Activated T-helper 2 cell treated with anti-CD3 and anti-CD28 coated beads, Interferon-gamma antibody, Interleukin-2, Interleukin-4, amounts not matched to agents 10 μg/mL and 5 μg/mL and 100 μg/mL, durations not matched to agents 14 hours and 24 hours and 36 hours (primary cell): ENCODE data around the gene GMPR2. TPM values are rescaled to one million over a fixed set of nuclear protein-coding genes. Genes with fewer than 3 reads are reported as not detected.

Experiments
- DNase-seq: peaks from one replicate; pipeline ENCODE4 v3.0.0; 2021; ENCODE audit warnings: low spot score
- H3K27ac Mint-ChIP-seq: one replicate; pipeline ENCODE4 v1.8.0; 2021; ENCODE audit warnings: mixed read lengths
- H3K27me3 Mint-ChIP-seq: one replicate; pipeline ENCODE4 v1.8.0; 2021; ENCODE audit warnings: low read depth, mixed read lengths
- H3K36me3 Mint-ChIP-seq: one replicate; pipeline ENCODE4 v1.8.0; 2021; ENCODE audit warnings: low read depth, mixed read lengths
- H3K4me1 Mint-ChIP-seq: one replicate; pipeline ENCODE4 v1.8.0; 2021; ENCODE audit warnings: low read depth, mixed read lengths
- H3K4me3 Mint-ChIP-seq: one replicate; pipeline ENCODE4 v1.8.0; 2021; ENCODE audit warnings: low read depth, mild to moderate bottlenecking, moderate library complexity, mixed read lengths
- H3K9me3 Mint-ChIP-seq: one replicate; pipeline ENCODE4 v1.8.0; 2021; ENCODE audit warnings: mixed read lengths
- intact Hi-C: fragments of 100-400 bp; cut with micrococcal nuclease; formaldehyde crosslinking; loops from one replicate; pipeline ENCODE4 v1.15.1; 2023
- total RNA-seq: library from RNA; stranded (reverse); gene quantifications from 2 replicates; pipeline ENCODE4 v1.2.3, GENCODE V29; 2022

The GMPR2 gene
- total RNA-seq, 1 donor from 2014 or later = 43.8 TPM

- intact Hi-C loops = no loop called here
- H3K9me3 Mint-ChIP-seq = no peaks in the 10 kb centered on the region
- no peak overlapping the region for H3K4me3 Mint-ChIP-seq
- peaks cover 34% of the 10 kb centered on the region for H3K4me1 Mint-ChIP-seq
- H3K36me3 Mint-ChIP-seq = peaks cover 12% of the 10 kb centered on the region
- no peak for DNase-seq
- H3K27ac Mint-ChIP-seq = no peak overlapping the region
- H3K27me3 Mint-ChIP-seq = no peaks in the 10 kb centered on the region
These were observed 19.8 kb downstream of the GMPR2 start for GRCh38 chr14:24252289-24253124.

GRCh38 chr14:24253936-24254335, 21.2 kb downstream of the GMPR2 start:
- no peak overlapping the region for H3K27ac Mint-ChIP-seq
- intact Hi-C loops = no loop called here
- no peak overlapping the region for H3K4me3 Mint-ChIP-seq
- no peak for DNase-seq
- H3K36me3 Mint-ChIP-seq = peaks cover 12% of the 10 kb centered on the region
- H3K9me3 Mint-ChIP-seq = no peaks in the 10 kb centered on the region
- H3K27me3 Mint-ChIP-seq = no peaks in the 10 kb centered on the region
- peaks cover 24% of the 10 kb centered on the region for H3K4me1 Mint-ChIP-seq

- peaks cover 10% of the 10 kb centered on the region for H3K36me3 Mint-ChIP-seq
- no peaks in the 10 kb centered on the region for H3K27me3 Mint-ChIP-seq
- intact Hi-C loops = no loop called here
- H3K27ac Mint-ChIP-seq = no peak overlapping the region
- H3K4me1 Mint-ChIP-seq = peaks cover 18% of the 10 kb centered on the region
- no peaks in the 10 kb centered on the region for H3K9me3 Mint-ChIP-seq
- no peak for DNase-seq
- H3K4me3 Mint-ChIP-seq = no peak overlapping the region
These were observed 22.1 kb downstream of the GMPR2 start for GRCh38 chr14:24254630-24255392.

GRCh38 chr14:24255438-24255837, 22.7 kb downstream of the GMPR2 start:
- intact Hi-C loops = no loop called here
- DNase-seq = no peak
- Mint-ChIP-seq H3K27ac (no peak overlapping the region), H3K9me3 (no peaks in the 10 kb centered on the region), H3K36me3 (peaks cover 10% of the 10 kb centered on the region), H3K4me1 (peaks cover 12% of the 10 kb centered on the region), H3K4me3 (no peak overlapping the region), H3K27me3 (no peaks in the 10 kb centered on the region)

- no peak overlapping the region for H3K4me3 Mint-ChIP-seq
- no peaks in the 10 kb centered on the region for H3K9me3 Mint-ChIP-seq
- no peak overlapping the region for H3K27ac Mint-ChIP-seq
- intact Hi-C loops = no loop called here
- DNase-seq = no peak
- peaks cover 5% of the 10 kb centered on the region for H3K4me1 Mint-ChIP-seq
- no peaks in the 10 kb centered on the region for H3K27me3 Mint-ChIP-seq
- H3K36me3 Mint-ChIP-seq = peaks cover 10% of the 10 kb centered on the region
These were observed 23.4 kb downstream of the GMPR2 start for GRCh38 chr14:24255931-24256711.

- no peaks in the 10 kb centered on the region for H3K9me3 Mint-ChIP-seq
- intact Hi-C loops = no loop called here
- H3K36me3 Mint-ChIP-seq = peaks cover 10% of the 10 kb centered on the region
- no peaks in the 10 kb centered on the region for H3K27me3 Mint-ChIP-seq
- no peaks in the 10 kb centered on the region for H3K4me1 Mint-ChIP-seq
- no peak overlapping the region for H3K27ac Mint-ChIP-seq
- no peak overlapping the region for H3K4me3 Mint-ChIP-seq
- no peak for DNase-seq
These were observed 24.2 kb downstream of the GMPR2 start for GRCh38 chr14:24256960-24257359.

GRCh38 chr14:24258119-24258518, 25.4 kb downstream of the GMPR2 start:
- peaks cover 10% of the 10 kb centered on the region for H3K36me3 Mint-ChIP-seq
- no peak overlapping the region for H3K27ac Mint-ChIP-seq
- intact Hi-C loops = no loop called here
- no peaks in the 10 kb centered on the region for H3K4me1 Mint-ChIP-seq
- no peak for DNase-seq
- H3K4me3 Mint-ChIP-seq = no peak overlapping the region
- H3K27me3 Mint-ChIP-seq = no peaks in the 10 kb centered on the region
- no peaks in the 10 kb centered on the region for H3K9me3 Mint-ChIP-seq

GRCh38 chr14:24258548-24259265, 26.0 kb downstream of the GMPR2 start:
- intact Hi-C loops = no loop called here
- Mint-ChIP-seq H3K4me1 (no peaks in the 10 kb centered on the region), H3K9me3 (no peaks in the 10 kb centered on the region), H3K27ac (no peak overlapping the region), H3K36me3 (peaks cover 9% of the 10 kb centered on the region), H3K4me3 (no peak overlapping the region), H3K27me3 (no peaks in the 10 kb centered on the region)
- DNase-seq = no peak

GRCh38 chr14:24259282-24260025, 26.7 kb downstream of the GMPR2 start:
- Mint-ChIP-seq H3K27ac (no peak overlapping the region), H3K9me3 (no peaks in the 10 kb centered on the region), H3K4me3 (no peak overlapping the region), H3K4me1 (no peaks in the 10 kb centered on the region), H3K27me3 (no peaks in the 10 kb centered on the region), H3K36me3 (peaks cover 4% of the 10 kb centered on the region)
- no peak for DNase-seq
- intact Hi-C loops = no loop called here

GRCh38 chr14:24260026-24260779, 27.5 kb downstream of the GMPR2 start:
- Mint-ChIP-seq H3K36me3 (peaks cover 7% of the 10 kb centered on the region), H3K9me3 (no peaks in the 10 kb centered on the region), H3K4me3 (no peak overlapping the region), H3K27ac (no peak overlapping the region), H3K27me3 (no peaks in the 10 kb centered on the region), H3K4me1 (no peaks in the 10 kb centered on the region)
- DNase-seq = no peak
- intact Hi-C loops = no loop called here

- Mint-ChIP-seq H3K27me3 (no peaks in the 10 kb centered on the region), H3K9me3 (no peaks in the 10 kb centered on the region), H3K27ac (no peak overlapping the region), H3K36me3 (peaks cover 4% of the 10 kb centered on the region), H3K4me3 (no peak overlapping the region), H3K4me1 (no peaks in the 10 kb centered on the region)
- intact Hi-C loops = no loop called here
- DNase-seq = no peak
These were observed 28.0 kb downstream of the GMPR2 start for GRCh38 chr14:24260780-24261157.
